GM10266 (cell line): Measurements from ENCODE around the gene LEMD1.
A peak's percentile ranks its signal among the peaks of the same experiment; 100 is the strongest.

Experiments used
- DNase-seq: peaks from one replicate; pipeline ENCODE4 v3.0.0; 2012; ENCODE audit errors: extremely low spot score
- CTCF ChIP-seq: IDR thresholded peaks from 2 replicates; pipeline ENCODE4 v1.5.1; 2012; ENCODE audit warnings: mild to moderate bottlenecking, low read depth; ENCODE audit not compliant: control insufficient read depth, insufficient read depth; ENCODE audit errors: missing control alignments

The LEMD1 gene

DNA sequence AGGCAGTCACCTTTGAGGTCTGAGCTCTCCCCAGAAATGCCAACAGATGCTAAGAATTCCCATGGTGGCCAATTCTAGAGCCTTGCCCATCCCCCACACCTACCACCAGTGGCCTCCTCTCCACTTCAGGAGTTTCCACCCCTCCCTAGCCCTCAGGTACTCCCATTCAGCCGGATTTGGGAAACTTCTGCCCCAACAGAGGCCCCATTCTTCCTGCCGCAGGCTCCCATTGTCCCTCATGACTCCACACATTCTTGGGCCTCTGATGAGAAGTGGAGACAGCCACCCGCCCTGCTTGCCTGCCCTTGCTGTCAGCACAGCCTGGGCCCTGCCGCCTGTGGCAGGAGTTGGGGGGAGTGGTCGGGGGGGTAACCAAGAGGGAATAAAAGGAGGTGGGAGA is 29.3 kb upstream of the LEMD1 start:
- DNase-seq: no peak

DNA sequence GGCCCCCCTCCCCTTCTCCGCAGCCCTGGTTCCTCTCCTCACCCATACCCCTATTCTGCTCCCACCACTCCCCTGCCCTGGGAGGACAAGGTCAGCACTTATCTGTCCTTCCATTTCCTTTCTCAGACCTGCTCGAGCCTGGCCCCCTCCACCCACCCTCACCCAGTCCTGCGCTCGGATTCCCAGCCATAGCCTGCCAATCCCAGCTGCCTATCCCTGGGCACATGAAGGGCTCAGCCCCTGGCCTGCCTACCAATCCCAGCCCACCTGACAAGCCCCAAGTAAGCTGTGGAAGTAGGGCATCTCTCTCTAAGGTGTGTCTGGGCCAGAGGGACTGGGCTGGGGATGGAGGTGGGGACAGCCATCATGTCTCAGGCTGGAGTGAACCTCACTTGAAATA is 28.6 kb upstream of the LEMD1 start:
- no peak for DNase-seq
- TF ChIP-seq CTCF: no peak

More for the DNA sequence above, 29.3 kb upstream of the LEMD1 start:
- TF ChIP-seq CTCF: no peak

DNA sequence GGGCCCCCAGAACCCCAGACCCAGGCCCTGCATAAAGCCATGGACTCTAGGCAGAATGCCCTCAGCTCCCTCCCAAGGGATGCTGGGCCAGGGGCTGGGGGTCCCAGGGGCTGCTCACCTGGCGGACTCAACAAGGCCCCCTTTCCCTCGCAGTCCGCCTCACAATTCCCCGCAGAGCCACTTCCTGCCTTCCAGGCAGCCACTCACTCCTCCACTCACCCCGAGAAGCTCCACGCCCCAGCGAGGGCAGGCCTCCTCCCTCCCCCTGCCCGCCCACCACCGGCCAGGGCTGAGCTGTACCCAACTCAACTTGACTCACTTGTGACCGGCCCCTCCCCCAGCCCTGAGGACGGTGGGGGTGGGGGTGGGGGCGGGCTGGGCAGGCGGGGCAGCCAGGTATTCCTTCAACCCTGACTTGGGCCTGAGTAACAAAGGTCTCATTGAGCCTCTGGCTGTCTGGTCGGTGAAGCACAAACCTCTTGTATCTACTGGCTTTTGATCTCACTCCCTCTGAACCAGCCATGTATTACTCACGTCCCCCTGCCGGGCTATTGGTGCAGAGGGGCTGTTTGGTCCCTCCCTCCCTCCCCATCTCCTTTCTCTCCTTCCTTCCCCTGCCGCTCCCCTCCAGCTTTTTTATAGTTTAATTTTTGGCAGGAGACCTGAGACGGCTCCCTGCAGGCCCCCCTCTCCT is 28.0 kb upstream of the LEMD1 start:
- TF ChIP-seq CTCF: no peak
- peak; percentile 46 for DNase-seq

DNA sequence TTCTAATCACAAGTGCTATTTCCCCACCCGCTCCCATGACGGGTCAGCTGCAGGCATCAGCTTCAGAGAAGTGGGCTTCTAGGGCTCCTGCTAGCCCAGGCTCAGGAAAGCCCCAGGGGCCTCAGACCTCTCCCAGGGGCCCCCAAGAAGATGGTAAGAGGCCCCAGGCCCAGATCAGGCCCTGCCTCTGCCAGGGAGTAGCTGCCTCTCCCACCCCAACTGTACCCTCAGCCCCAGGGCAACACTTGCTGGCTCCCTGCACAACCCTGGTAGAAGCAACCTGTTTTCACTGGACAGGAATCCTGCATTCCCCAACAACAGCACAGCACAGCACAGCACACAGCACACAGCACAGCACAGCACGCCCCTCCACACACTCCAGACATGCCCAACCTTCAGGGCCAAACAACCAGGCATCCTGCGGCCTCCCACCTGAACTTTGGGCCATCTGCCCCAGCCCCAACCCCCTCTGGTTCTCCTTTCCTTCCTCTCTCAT is 27.4 kb upstream of the LEMD1 start:
- no peak for DNase-seq
- no peak for TF ChIP-seq CTCF

- no peak for TF ChIP-seq CTCF
- DNase-seq: no peak
These were observed 26.8 kb upstream of the LEMD1 start for GRCh38 chr1:205448540-205449253.

DNA sequence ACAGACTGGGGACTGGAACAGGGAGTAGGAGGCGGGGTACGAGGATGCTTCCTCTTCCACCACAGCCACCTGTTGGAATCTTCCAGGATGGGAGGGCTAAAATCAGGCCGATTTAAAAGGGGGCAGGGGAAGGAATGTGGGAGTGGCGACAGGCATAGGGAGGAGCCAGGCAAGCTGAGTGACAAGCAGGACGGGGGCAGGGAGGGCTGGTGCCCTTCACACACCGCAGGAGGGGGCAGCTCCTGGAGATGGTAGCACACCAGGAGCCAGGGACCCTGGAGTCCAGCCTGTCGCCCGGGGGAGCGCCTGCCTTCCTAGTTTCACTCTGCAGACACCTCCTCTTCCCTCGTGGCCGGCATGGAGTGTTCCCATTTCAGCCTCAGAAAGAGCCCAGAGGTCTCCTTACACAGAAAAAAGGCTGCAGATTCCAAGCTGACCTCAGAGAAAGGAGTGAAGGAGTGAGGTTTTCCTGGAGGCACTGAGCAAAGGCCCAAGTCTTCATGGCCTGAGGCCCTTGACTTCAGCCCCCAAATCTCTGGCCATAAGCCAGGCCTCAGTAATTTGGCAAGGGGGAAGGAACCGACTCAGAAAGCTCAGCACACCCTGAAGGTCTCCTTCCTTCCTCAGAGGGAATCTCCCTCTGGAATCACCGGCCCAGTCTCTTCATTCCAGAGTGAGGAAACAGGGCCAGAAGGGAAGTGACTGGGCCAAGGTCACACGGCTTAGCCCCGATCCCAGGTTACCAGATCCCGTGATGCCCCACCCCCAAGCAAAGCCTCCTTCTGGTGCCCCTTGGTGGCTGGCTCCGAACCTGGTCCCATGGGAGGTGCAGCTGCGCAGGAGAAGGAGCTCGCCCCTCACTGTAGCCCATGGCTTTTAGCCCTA is 25.8 kb upstream of the LEMD1 start:
- no peak for TF ChIP-seq CTCF
- DNase-seq: no peak
